GM12878 (cell line): ENCODE data around the gene ELAVL1. TPM values are rescaled to one million over a fixed set of nuclear protein-coding genes. Genes with fewer than 3 reads are reported as not detected.
A peak's percentile ranks its signal among the peaks of the same experiment; 100 is the strongest.

Experiments used
- ATAC-seq: fragments of 200-7000 bp; cut with Tn5 transposase; 3 replicates; pipeline ENCODE4 v1.9.1; 2020; ENCODE audit warnings: mild to moderate bottlenecking, moderate library complexity
- Bru-seq: library from RNA; stranded (reverse); fragments of 400-500 nt; gene quantifications from one replicate; lab custom pipeline; 2021; lab: Mats Ljungman, UMichigan
- BruChase-seq, 2 experiments: library from RNA; stranded (reverse); fragments of 400-500 nt; gene quantifications; one replicate each; lab custom pipeline; 2021; lab: Mats Ljungman, UMichigan
- BruUV-seq: library from RNA; stranded (reverse); fragments of 400-500 nt; replicated peaks from 2 replicates; lab custom pipeline; 2021; lab: Mats Ljungman, UMichigan
- CTCF ChIA-PET: fragments of 300-600 bp; sonication (Branson Sonifier 250); formaldehyde crosslinking; extraction: SDS; loops from one replicate; lab custom pipeline; 2021; ENCODE audit warnings: inconsistent platforms; lab: Yijun Ruan, JAX
- POLR2A ChIA-PET: fragments of 350-600 bp; formaldehyde crosslinking; extraction: SDS; loops from one replicate; lab custom pipeline; 2021; ENCODE audit warnings: inconsistent platforms; lab: Charles Lee
- RAD21 ChIA-PET: fragments of 300-600 bp; sonication (Branson Sonifier 250); formaldehyde crosslinking; loops from one replicate; lab custom pipeline; 2023; ENCODE audit warnings: antibody characterized with exemption; ENCODE audit not compliant: unreplicated experiment; lab: Charles Lee
- SMC1A ChIA-PET: fragments of 300-600 bp; sonication (Branson Sonifier 250); formaldehyde crosslinking; loops from one replicate; lab custom pipeline; 2023; ENCODE audit not compliant: unreplicated experiment, uncharacterized antibody; lab: Charles Lee
- DNase-seq: peaks from one replicate; pipeline ENCODE4 v3.0.0-alpha.2; 2011; ENCODE audit warnings: low read depth, low spot score
- FAIRE-seq: peaks from 3 replicates; lab custom pipeline; 2011; peaks lifted over from hg19 to GRCh38; lab: Jason Lieb, UNC
- H2AFZ ChIP-seq: 2 replicates; pipeline ENCODE4 v1.6.0; 2011; ENCODE audit warnings: low read depth, low read length, control low read depth; ENCODE audit not compliant: control insufficient read depth
- H3K27ac ChIP-seq: 2 replicates; pipeline ENCODE4 v1.5.1; 2011; ENCODE audit warnings: control low read depth; ENCODE audit not compliant: control insufficient read depth, insufficient read depth
- H3K27me3 ChIP-seq, 2 experiments: replicated peaks in 1 of 2; 2 replicates each; pipeline versions ENCODE4 v1.6.0 to v1.6.1; 2011; ENCODE audit warnings: low read length in 1 of 2; ENCODE audit not compliant: control insufficient read depth in 2 of 2, insufficient read depth in 2 of 2
- H3K36me3 ChIP-seq, 2 experiments: 2 replicates each; pipeline ENCODE4 v1.5.1; 2011; ENCODE audit warnings: low read length in 1 of 2; ENCODE audit not compliant: control insufficient read depth in 2 of 2, insufficient read depth in 2 of 2
- H3K4me1 ChIP-seq: 2 replicates; pipeline ENCODE4 v1.6.1; 2011; ENCODE audit warnings: mild to moderate bottlenecking, low read length, moderate library complexity, mixed read lengths; ENCODE audit not compliant: control insufficient read depth, insufficient read depth
- H3K4me2 ChIP-seq: 2 replicates; pipeline ENCODE4 v1.6.0; 2011; ENCODE audit warnings: control low read depth; ENCODE audit not compliant: control insufficient read depth, insufficient read depth
- H3K4me3 ChIP-seq: fragments of 200-600 bp; sonication (generic); 2 replicates; pipeline ENCODE4 v1.5.1; 2016
- H3K79me2 ChIP-seq: 2 replicates; pipeline ENCODE4 v1.6.0; 2011; ENCODE audit warnings: low read length; ENCODE audit not compliant: control insufficient read depth, insufficient read depth
- H3K9ac ChIP-seq: 2 replicates; pipeline ENCODE4 v1.8.0; 2011; ENCODE audit warnings: low read length, control low read depth, mixed read lengths; ENCODE audit not compliant: control insufficient read depth, insufficient read depth
- H3K9me3 ChIP-seq: replicated peaks from 3 replicates; pipeline ENCODE4 v1.5.1; 2011; ENCODE audit warnings: mild to moderate bottlenecking, low read length; ENCODE audit not compliant: control insufficient read depth, insufficient read depth
- H4K20me1 ChIP-seq: 2 replicates; pipeline ENCODE4 v1.6.0; 2011; ENCODE audit not compliant: control insufficient read depth, insufficient read depth
- CHD2 ChIP-seq: IDR thresholded peaks from 2 replicates; pipeline ENCODE4 v1.6.1; 2011; ENCODE audit warnings: low read depth, low read length, improper control_type of control experiment, borderline replicate concordance
- CREM ChIP-seq: IDR thresholded peaks from 2 replicates; pipeline ENCODE4 v1.6.1; 2014; ENCODE audit warnings: antibody characterized with exemption, low read depth
- FOXK2 ChIP-seq: fragments of 450-650 bp; IDR thresholded peaks from 2 replicates; pipeline ENCODE4 v1.6.1; 2017; ENCODE audit warnings: mild to moderate bottlenecking, moderate library complexity
- HCFC1 ChIP-seq: fragments of 150-350 bp; IDR thresholded peaks from 2 replicates; pipeline ENCODE4 v1.6.1; 2014; ENCODE audit warnings: low read length
- KLF5 ChIP-seq: fragments of 450-650 bp; IDR thresholded peaks from 2 replicates; pipeline ENCODE4 v1.6.1; 2014; ENCODE audit warnings: mild to moderate bottlenecking; ENCODE audit not compliant: partially characterized antibody
- MXI1 ChIP-seq: fragments of 150-350 bp; IDR thresholded peaks from 2 replicates; pipeline ENCODE4 v1.6.1; 2011; ENCODE audit warnings: low read depth, mild to moderate bottlenecking, inconsistent platforms, low read length, improper control_type of control experiment
- POLR2AphosphoS2 ChIP-seq: IDR thresholded peaks from 2 replicates; pipeline ENCODE4 v1.6.1; 2011; ENCODE audit warnings: low read depth, mild to moderate bottlenecking, low read length, improper control_type of control experiment, moderate library complexity
- SIN3A ChIP-seq: IDR thresholded peaks from 2 replicates; pipeline ENCODE4 v1.6.1; 2012; ENCODE audit warnings: low read depth, low read length, improper control_type of control experiment
- SMC3 ChIP-seq: IDR thresholded peaks from 2 replicates; pipeline ENCODE4 v1.6.1; 2011; ENCODE audit warnings: low read length, improper control_type of control experiment, borderline replicate concordance
- WRNIP1 ChIP-seq: IDR thresholded peaks from 2 replicates; pipeline ENCODE4 v1.6.1; 2011; ENCODE audit warnings: low read depth, low read length, improper control_type of control experiment, borderline replicate concordance
- YY1 ChIP-seq: IDR thresholded peaks from 2 replicates; pipeline ENCODE4 v1.6.1; 2011; ENCODE audit warnings: low read depth, mild to moderate bottlenecking, low read length
- WGBS: methylation state at CpG from one replicate; pipeline ENCODE4 v1.1.6; 2016; ENCODE audit warnings: low lambda C conversion rate; ENCODE audit not compliant: insufficient replicate concordance, insufficient coverage; ENCODE audit errors: missing lambda C conversion rate; 5-methylcytosine and 5-hydroxymethylcytosine counted together
- in situ Hi-C: fragments of 300-500 bp; cut with MboI; formaldehyde crosslinking; loops from 9 replicates; pipeline ENCODE4 v1.14.3; 2018; ENCODE audit warnings: mixed read lengths
- intact Hi-C: fragments of 100-400 bp; cut with micrococcal nuclease; formaldehyde crosslinking; loops from one replicate; pipeline ENCODE4 v1.14.2; 2022; ENCODE audit not compliant: unreplicated experiment
- long read RNA-seq, 2 experiments: library from polyadenylated mRNA; unstranded; transcript quantifications; one replicate each; pipeline ENCODE4 v2.0.0, GENCODE V29; 2019 to 2020
- polyA minus RNA-seq, 3 experiments: library from RNA; depleted of rRNA, polyadenylated mRNA; stranded (reverse); fragments of >200 nt; gene quantifications; 2 replicates each; pipeline ENCODE4 v1.2.3, GENCODE V29; 2011
- polyA plus RNA-seq, 11 experiments: library from polyadenylated mRNA; depleted of rRNA in 4 of 11; unstranded in 6 of 11; stranded (reverse) in 5 of 11; fragments of >200 nt; fragmentation: Nextera tagmentation in 4 of 11; fragmentation: Illumina TruSeq in 1 of 11; extraction: Ambion mirVana in 4 of 11; extraction: Trizol in 1 of 11; gene quantifications; 1 replicate in 1 of 11; 2 replicates in 10 of 11; pipeline versions ENCODE4 v1.2.1 to v1.2.3, GENCODE V29; 2011 to 2016; ENCODE audit warnings: inconsistent platforms in 2 of 11, missing spikeins in 2 of 11, low read depth in 1 of 11
- total RNA-seq, 4 experiments: library from RNA; depleted of rRNA in 3 of 4; stranded (reverse); fragments of >200 nt in 3 of 4; fragmentation: Illumina TruSeq in 1 of 4; extraction: Trizol in 1 of 4; gene quantifications; 2 replicates each; pipeline versions ENCODE4 v1.2.1 to v1.2.3, GENCODE V29; 2013 to 2021
- TF ChIP-seq, protein P1 (sequence below): IDR thresholded peaks from 2 replicates; pipeline ENCODE4 v1.6.1; 2011; ENCODE audit warnings: borderline replicate concordance, low read depth, mild to moderate bottlenecking, moderate library complexity, mixed read lengths, low read length; ENCODE audit not compliant: insufficient read depth; ENCODE audit errors: extremely low read length
- TF ChIP-seq, protein P2 (sequence below): fragments of 450-650 bp; conservative IDR thresholded peaks from 2 replicates; pipeline ENCODE4 v1.6.1; 2017; ENCODE audit warnings: mild to moderate bottlenecking, moderate library complexity
- TF ChIP-seq, protein P3 (sequence below): fragments of 450-650 bp; IDR thresholded peaks from 2 replicates; pipeline ENCODE4 v1.6.1; 2014; ENCODE audit warnings: mild to moderate bottlenecking

ELAVL1 gene
- 21.0 TPM in 2 replicates for total RNA-seq (2013; cell fraction: nucleolus; rRNA removed)
- total RNA-seq (2014; rRNA removed) (48.6 and 50.8 TPM in 2 replicates), total RNA-seq (2014; rRNA removed; fragmentation: Illumina TruSeq; extraction: Trizol) (62.6 and 72.5 TPM in 2 replicates), total RNA-seq (2021) (152 and 155 TPM in 2 replicates), polyA plus RNA-seq (2011; rRNA removed) (56.8 and 68.2 TPM in 2 replicates), polyA plus RNA-seq (2014; fragmentation: Illumina TruSeq; extraction: Trizol) (84.5 and 112 TPM in 2 replicates), polyA plus RNA-seq (2014; fragmentation: Nextera tagmentation; extraction: Ambion mirVana) (10 to 100 TPM in 1 of 2 experiments, 1 to 10 TPM in 1; 7.4 to 12.9 TPM), polyA plus RNA-seq (2014; rRNA removed) (86.8 and 102 TPM in 2 replicates), polyA plus RNA-seq (2016; fragmentation: Nextera tagmentation; extraction: Ambion mirVana) (100 to 1,000 TPM in 1 of 2 experiments, 10 to 100 TPM in 1; 33.4 to 138 TPM), polyA minus RNA-seq (2011; rRNA and poly(A)+ RNA removed) (55.2 and 70.5 TPM in 2 replicates), Bru-seq, nascent RNA (percentile 80 among the genes with signal in this experiment), BruChase-seq, experiment 1, labeled RNA remaining after a 6-hour chase (percentile 90 among the genes with signal in this experiment), BruChase-seq, experiment 2, labeled RNA remaining after a 2-hour chase (percentile 87 among the genes with signal in this experiment)
- polyA plus RNA-seq (2011; ENCODE audit: low read depth), result 28.8 TPM
- 81.7 and 93.7 TPM in 2 replicates for polyA plus RNA-seq (2011; cell fraction: cytosol; rRNA removed)
- polyA plus RNA-seq (2011; cell fraction: nucleus; rRNA removed), result 45.9 and 67.9 TPM in 2 replicates
- polyA plus RNA-seq (2012), result 43.1 and 57.4 TPM in 2 replicates
- 29.3 and 37.1 TPM in 2 replicates for polyA minus RNA-seq (2011; cell fraction: cytosol; rRNA and poly(A)+ RNA removed)
- 4.2 and 10.9 TPM in 2 replicates for polyA minus RNA-seq (2011; cell fraction: nucleus; rRNA and poly(A)+ RNA removed)
- long read RNA-seq, experiment 1, full-length matches to known transcripts, result 65 of 73 reads
- long read RNA-seq, experiment 1, partial matches to known transcripts, result 4 of 73 reads
- long read RNA-seq, experiment 1, other reads (novel, unspliced or antisense), result 4 of 73 reads
- long read RNA-seq, experiment 2, full-length matches to known transcripts, result 4 of 70 reads
- long read RNA-seq, experiment 2, partial matches to known transcripts, result 26 of 70 reads
- long read RNA-seq, experiment 2, other reads (novel, unspliced or antisense), result 40 of 70 reads

DNA sequence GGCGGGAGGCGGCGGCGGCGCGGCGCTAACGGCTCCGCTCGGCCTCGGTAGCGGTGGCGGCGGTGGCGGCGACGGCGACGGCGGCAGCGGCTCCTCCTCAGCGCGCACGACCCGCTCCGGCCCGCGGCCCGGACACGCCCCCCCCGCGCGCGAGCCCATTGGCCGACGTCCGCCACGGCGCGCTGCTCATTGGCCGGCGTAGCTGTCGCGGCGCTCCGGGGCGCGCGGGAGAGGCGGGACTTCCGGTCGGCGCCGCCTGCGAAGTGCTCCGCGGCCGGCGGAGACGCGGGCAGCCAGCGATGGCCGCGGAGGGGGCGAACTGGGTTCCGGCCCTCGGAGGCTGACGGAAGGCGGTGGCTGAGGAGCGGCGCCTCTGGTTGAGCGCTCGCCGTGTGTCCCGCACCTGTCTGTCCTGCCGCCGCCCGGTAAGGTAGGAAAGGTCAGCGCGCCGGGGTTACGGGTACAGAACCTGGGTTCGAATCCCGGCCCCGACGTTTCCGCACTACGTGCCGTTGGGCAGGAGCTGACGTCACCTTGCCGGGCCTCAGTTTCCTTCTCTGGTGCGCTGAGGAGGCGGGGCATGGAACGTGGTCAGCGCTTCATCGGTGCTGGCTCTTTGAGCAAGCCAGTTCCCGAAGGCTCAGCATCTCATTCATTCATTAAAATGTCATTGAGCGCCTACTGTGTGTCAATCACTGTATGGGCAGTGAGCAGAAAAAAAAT, at the start of gene ELAVL1:
ELAVL1 (minus strand) TSS at position 108 of the 723 bp plus-strand sequence. CDS start 13,826 bp downstream, outside the sequence.
- peak within 1 kb of the TSS; percentile 92 for H3K4me3 ChIP-seq
- no peak for FAIRE-seq
- peak within 1 kb of the TSS; percentile 85 for H3K4me2 ChIP-seq
- BruUV-seq, result TSS peak; percentile 91
- 1% methylated on average over 71 of the region's 98 CpGs for WGBS
- peak within 1 kb of the TSS; percentile 76 for H3K9ac ChIP-seq
- no peaks in the 10 kb centered on the region for H3K27me3 ChIP-seq
- H3K36me3 ChIP-seq, result no peaks in the 10 kb centered on the region; a peak in 2 of 4 replicates
- ATAC-seq, result peak; percentile 88
- SMC1A ChIA-PET, result interaction anchor here (0.6 to 5.7 kb wide), 4 partner anchors 24 to 247 kb away, joined by 3 to 29 read pairs (median 3); partner anchors contain the start of gene TIMM44
- H4K20me1 ChIP-seq, result peaks cover 12% of the 10 kb centered on the region
- CTCF ChIA-PET, result interaction anchor here (0.6 to 7.8 kb wide), 3 partner anchors 11 to 508 kb away, joined by 3 to 55 read pairs (median 3); partner anchors contain the start of genes TIMM44 and ZNF414
- peak within 1 kb of the TSS; percentile 95 for H2AFZ ChIP-seq
- no peaks in the 10 kb centered on the region for H3K9me3 ChIP-seq
- RAD21 ChIA-PET, result interaction anchor here (3.0 kb wide), 1 partner anchor 62 kb away, joined by 16 read pairs; the partner anchor contains the start of gene TIMM44
- intact Hi-C loops, result no loop called here
- peak within 1 kb of the TSS; percentile 79 for H3K27ac ChIP-seq
- no peak for DNase-seq
- in situ Hi-C loops, result no loop called here
- peaks cover 54% of the 10 kb centered on the region for H3K79me2 ChIP-seq
- H3K4me1 ChIP-seq, result peaks cover 19% of the 10 kb centered on the region
- POLR2A ChIA-PET, result interaction anchor here (0.8 to 1.0 kb wide), 2 partner anchors 9 to 12 kb away, joined by 3 read pairs; no protein-coding TSS in a partner anchor
- TF ChIP-seq SMC3, result no peak
- peak; percentile 93 for TF ChIP-seq YY1
- TF ChIP-seq, protein P1, sequence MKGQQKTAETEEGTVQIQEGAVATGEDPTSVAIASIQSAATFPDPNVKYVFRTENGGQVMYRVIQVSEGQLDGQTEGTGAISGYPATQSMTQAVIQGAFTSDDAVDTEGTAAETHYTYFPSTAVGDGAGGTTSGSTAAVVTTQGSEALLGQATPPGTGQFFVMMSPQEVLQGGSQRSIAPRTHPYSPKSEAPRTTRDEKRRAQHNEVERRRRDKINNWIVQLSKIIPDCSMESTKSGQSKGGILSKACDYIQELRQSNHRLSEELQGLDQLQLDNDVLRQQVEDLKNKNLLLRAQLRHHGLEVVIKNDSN, result no peak
- no peak for TF ChIP-seq FOXK2
- TF ChIP-seq KLF5, result peak; percentile 78
- TF ChIP-seq SIN3A, result peak; percentile 63; the same call in 1 of the 2 replicates
- no peak for TF ChIP-seq WRNIP1
- TF ChIP-seq CREM, result peak; percentile 74
- TF ChIP-seq POLR2AphosphoS2, result peak; percentile 68; the same call in 1 of the 2 replicates
- peak; percentile 85 for TF ChIP-seq CHD2
- TF ChIP-seq MXI1, result peak; percentile 43; the same call in 1 of the 2 replicates
- 0 out of 2 replicates have a peak, but pooled peaks have one; percentile 27 for TF ChIP-seq HCFC1
- TF ChIP-seq, protein P2, sequence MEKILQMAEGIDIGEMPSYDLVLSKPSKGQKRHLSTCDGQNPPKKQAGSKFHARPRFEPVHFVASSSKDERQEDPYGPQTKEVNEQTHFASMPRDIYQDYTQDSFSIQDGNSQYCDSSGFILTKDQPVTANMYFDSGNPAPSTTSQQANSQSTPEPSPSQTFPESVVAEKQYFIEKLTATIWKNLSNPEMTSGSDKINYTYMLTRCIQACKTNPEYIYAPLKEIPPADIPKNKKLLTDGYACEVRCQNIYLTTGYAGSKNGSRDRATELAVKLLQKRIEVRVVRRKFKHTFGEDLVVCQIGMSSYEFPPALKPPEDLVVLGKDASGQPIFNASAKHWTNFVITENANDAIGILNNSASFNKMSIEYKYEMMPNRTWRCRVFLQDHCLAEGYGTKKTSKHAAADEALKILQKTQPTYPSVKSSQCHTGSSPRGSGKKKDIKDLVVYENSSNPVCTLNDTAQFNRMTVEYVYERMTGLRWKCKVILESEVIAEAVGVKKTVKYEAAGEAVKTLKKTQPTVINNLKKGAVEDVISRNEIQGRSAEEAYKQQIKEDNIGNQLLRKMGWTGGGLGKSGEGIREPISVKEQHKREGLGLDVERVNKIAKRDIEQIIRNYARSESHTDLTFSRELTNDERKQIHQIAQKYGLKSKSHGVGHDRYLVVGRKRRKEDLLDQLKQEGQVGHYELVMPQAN, result peak; percentile 90; the same call in 1 of the 2 replicates
- TF ChIP-seq, protein P3, sequence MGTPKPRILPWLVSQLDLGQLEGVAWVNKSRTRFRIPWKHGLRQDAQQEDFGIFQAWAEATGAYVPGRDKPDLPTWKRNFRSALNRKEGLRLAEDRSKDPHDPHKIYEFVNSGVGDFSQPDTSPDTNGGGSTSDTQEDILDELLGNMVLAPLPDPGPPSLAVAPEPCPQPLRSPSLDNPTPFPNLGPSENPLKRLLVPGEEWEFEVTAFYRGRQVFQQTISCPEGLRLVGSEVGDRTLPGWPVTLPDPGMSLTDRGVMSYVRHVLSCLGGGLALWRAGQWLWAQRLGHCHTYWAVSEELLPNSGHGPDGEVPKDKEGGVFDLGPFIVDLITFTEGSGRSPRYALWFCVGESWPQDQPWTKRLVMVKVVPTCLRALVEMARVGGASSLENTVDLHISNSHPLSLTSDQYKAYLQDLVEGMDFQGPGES, result peak; percentile 81
